NCI-H510A treated with DMSO at 0.1 percent for 48 hours (cell line): ENCODE results near the gene HPSE2.

Experiments
- DNase-seq: peaks from one replicate; lab custom pipeline; 2025; lab: John Stamatoyannopoulos, UW

Gene HPSE2

DNA sequence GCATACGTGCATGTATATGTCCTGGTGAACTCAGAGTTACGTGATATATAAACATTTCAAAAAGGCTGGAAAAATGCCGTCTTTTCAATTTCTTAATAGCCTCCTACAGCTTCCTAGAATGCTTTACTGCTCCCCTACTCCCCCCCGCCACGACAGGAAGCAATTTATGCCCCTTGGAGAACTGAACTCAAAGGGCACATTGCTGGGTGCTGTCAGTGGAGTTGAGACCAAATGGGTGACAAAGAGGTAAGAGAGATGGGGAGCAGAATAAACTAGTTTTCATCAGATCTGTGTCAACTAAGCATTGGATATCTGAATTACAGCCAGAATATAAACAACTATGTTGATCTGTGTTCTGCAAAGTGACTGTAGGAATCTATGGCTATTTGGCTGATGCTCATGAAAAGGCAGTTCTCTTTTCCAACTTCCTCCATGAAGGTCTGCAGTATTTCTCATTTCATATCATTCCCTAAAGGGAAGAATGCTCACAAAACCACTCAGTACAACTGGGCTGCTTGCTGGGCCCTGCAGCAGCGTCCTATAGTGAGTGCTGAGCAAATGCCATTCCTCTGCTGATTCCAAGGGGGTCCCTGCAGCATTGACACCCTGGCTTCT lies 617.6 kb downstream of the HPSE2 start:
- no peak for DNase-seq

DNA sequence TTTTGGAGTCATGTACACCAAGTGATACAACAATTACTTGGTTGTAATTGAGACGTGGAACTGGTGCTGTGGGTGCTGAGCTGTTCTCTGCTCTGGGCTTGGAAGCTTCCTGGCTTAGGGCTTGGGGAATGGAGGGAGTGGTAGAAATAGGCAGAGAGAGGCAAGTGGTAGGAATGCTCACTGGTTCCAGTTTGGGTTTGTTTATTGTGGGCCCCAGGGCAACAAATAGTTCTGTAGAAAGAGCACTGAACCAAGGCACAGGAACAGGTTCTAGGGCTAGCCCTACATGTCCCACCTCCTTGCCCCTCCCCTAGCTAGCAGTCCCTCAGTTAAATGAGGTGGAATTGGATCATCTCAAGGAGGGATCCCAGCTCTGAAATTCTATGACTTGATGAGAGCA lies 622.2 kb downstream of the HPSE2 start:
- DNase-seq = no peak

DNA sequence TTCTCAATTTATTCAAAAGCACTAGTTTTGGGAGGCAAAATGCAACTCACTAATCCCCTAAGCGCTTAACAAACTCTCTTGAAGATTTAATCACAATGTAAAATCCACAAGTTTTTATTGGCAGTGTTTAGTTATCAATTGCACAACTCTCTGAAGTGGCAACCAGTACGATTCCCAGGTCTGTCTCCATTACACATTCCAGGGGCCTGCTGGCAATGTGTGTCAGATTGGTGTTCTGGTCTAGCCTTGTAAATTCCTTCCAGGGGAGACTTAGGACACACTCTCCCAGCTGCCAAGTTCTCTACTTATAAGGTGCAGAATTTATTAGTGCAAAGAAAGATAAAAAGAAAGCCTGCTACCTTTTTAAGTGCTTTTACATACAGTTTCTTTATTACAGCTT lies 624.2 kb downstream of the HPSE2 start:
- DNase-seq = no peak

DNA sequence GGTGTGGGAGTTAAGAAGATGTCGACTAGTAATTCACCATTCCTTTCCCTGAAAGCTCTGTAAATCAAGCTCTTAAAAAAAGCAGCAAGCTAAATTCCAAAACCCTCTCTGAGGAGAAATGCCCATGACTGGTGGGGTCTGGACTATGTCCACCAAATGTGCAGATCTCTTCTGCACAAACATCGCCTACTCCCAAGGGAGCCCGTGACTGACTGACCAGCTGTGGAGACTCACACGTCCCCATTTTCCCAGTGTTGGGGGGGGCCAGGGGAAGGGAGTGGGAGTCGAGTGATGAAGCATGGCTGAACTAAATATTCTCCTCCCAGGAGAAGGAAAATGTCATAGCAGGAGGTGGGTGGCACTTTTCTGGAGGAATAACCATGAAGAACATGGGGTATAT lies 624.8 kb downstream of the HPSE2 start:
- no peak for DNase-seq

DNA sequence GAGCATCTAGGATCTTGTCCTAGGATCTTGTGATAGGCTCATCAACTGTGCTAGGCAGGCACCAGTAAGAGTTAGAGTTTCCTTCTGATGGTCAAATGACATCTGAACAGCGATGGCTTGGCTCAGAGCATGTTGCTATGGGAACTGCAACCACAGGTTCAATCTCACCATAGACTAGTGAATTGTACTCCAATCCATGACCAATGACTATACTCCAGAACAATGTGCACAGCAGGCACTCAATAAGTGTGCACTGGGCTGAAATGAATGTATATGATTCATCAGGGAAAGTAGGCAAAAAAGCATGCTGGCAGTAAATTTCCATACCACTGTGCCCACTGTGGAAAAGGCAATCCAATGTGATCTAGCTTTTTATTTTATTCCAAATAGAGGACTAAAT lies 625.4 kb downstream of the HPSE2 start:
- no peak for DNase-seq

DNA sequence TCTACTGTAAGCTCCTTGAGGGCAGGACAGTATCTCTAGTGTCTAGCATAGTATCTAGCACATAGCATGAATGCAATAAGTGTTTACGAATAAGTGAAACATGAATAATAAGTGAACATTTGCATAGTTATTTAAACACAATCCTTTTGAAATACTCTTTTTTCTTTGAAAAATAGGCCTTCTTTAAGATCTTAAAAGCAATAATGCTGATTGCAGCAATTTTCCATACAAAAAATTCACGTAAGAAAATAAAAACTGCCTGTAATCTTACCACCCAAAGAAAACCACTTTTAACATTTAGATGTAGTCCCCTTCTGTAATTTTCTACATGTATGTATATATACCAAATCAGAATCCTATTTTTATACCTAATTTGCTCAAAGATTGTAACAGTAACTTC lies 626.4 kb downstream of the HPSE2 start:
- DNase-seq = no peak

DNA sequence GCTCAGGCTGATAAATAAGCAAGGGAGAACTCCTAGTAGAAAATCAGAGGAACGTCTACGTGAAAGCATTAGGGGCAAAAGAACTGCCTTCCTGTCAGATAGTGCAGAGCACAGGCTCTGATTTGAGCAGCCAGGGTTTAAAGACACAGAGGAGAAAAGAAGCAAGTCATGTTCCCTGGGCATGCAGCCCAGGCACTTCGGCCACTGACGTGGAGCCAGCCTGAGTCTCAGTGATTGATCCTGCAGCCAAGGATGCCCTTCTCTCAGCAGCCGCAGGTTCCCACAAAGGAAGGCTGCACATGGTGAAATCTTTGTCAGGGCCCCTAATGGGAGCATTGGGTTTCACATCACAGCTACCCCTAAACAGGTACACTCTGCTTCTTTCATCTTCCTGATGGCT lies 627.2 kb downstream of the HPSE2 start:
- DNase-seq = no peak

DNA sequence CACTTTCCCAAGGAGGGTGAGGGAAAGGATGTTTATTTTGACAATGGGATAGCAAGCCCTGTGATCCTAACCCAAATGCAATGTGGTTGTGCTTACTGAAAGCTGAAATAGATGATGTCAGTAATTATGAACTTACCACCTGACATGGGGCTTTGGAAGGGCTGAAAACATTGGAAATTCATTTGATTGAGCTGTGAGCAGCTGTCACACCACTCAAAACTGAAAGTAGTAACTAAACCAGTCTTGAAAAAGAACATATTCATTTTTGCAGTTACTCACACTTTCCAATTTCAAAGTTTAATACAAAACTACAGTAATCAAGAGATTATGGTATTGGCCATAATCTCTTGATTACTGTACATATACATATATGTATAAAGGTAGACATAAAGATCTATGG lies 633.4 kb downstream of the HPSE2 start:
- DNase-seq = no peak

DNA sequence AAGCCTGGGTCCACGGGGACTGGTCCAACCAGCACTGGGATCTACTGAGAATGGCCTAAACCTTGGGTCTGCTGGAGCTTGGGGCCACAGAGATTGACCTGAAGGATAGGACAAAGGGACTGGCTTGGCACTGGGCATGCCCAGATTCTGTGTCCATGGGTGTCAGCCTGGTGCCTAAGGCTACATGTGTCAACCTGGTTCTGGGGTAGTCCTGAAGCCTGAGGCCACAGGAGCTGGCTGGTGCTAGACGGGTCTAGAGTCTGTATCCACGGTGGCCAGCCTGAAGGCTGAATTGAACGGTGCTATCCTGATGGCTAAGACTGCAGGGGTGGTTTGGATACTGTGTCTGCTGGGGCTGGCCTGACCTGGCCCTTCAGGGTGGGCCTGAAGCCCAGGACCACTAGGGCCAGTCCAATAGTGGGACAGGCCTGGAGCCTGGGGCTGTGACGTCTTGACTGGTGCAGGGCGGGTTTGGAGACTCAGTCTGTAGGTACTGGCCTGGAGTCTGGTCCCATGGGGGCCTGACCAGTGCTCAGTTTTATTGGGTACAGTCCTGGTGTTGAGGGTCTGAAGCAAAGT lies 636.5 kb downstream of the HPSE2 start:
- DNase-seq = no peak

DNA sequence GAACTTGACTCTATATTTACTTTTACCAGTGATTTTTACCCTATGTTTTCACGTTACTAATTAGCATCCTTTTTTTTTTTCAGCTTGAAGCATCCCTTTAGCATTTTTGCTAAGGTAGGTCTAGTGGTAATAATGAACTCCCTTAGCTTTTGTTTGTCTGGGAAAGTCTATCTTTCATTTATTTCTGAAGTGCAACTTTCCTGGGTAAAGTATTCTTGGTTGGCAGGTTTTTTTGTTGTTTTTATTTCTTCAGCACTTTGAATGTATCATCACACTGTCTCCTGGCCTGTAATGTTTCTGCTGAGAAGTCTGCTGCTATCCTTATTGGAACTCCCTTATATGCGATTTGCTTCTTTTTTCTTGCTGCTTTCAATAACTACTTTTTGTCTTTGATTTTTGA lies 639.2 kb downstream of the HPSE2 start:
- no peak for DNase-seq

DNA sequence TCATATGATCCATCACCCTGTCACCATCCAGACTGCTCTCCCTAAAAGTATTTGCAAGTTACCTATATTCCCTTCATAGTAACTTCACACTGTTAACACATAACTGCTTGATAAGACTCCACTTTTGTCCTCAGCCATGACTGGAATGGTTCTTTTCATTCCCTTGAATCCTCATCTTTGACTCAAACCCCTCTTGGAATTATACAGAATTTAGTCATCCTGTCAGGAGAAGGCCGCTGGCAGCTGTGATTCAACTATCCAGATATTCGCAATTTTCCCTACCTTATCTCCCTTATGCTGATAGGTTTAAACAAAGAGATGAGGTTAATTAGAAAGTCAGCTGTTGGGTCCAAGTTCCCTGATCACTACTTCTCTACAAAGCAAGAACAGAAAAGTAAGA lies 646.0 kb downstream of the HPSE2 start:
- DNase-seq = no peak

DNA sequence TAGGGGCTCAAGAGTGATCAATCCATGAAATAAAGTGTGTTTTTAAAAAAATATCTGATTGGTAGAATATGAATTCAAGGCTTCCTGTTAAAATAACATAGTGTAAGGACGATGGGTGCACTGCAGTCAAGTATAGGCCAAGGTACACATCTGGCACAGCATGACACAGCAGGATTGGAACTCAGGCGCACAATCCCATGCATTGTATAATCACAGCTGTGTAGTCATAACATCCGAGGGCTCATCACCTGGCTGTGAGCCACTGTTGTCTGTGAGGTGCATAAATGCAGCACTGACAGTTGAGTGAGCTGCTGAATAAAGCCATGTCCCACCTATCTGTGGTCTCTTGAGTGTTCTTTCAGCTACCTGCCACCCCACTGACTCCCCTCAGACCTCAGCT lies 646.6 kb downstream of the HPSE2 start:
- no peak for DNase-seq

DNA sequence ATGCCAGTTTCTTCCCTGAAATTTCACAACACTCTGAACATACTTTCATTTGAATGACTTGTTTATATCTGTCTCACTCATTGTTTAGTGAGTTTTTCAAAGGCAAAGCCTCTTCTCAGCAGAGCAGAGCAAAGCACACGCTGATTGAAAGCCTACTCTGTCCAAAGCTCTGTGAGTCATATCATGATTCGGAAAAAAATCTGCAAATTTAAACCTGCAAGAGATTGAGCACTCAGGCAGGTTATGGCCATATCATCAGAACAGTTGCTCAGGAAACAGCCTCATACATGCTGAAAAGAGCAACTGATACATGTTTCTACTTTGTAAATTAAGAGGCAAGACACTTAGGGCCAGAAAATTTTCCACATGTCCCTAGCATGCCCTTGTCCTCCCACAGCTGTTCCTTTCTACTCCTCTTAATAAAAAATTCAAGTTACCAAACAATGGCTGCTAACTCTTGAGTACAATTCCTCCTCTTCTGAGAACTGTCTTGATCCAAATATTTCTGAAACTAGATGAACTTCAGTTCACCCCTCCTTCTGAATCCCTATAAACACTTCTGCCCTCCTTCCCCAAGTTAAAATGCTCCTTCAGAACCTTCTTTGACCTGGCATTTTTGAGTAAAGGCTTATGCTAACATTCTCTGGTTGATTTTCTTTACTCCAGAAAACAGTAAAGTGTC lies 648.4 kb downstream of the HPSE2 start:
- DNase-seq = no peak

DNA sequence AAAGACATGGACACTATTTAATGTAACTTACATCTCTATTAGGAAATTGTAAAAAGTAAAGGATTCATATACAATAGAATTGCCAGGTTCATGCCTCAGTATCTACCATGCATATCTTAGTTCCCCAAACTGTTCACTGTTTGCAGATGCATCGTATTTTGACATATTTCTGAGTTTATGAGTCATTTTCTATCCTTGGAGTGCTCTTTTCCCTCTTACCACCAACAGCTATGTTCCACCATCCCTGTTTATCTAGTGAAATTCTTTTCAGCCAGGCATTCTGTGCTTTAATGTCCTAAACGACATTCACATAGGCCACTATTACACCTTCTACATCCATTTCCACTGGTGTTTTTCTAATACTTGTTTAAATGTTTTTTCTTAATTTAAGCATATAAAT lies 649.6 kb downstream of the HPSE2 start:
- DNase-seq = no peak

DNA sequence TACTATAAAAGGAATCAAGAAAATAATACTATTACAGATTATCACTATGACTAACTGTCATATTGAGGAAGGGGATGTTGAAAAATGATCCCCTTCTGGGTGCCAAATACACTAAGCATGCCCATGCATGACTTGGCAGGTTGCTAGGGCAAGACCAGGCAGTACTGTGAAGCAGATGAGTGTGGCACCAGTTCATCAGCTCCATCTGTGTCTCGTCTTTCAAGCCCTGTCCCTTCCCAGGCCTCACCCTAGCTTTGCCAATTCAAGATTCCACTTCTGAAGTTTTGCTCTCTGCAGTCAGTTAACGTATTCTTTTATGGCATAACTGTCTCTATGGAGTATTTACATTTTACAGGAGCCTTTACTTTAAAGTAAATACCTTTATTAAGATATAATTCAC lies 653.3 kb downstream of the HPSE2 start:
- DNase-seq = no peak

DNA sequence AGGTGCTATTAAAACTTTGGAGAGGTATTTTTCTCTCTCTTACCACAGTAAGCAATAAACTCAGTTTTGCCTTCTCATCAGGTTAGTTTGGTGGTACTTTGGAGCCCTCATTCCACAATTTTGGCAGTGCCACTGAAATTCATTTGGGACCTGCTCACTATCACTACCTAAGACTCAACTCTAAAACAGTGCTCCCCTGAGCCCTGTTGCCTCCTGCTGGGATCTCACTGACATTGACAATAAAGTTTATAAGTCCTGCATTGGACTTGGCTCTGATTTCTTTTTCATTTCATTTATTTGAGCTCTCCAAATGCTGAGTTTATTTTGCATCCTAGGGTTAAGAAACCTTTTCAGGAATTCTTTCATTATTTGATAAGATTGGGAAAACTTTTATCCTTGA lies 658.1 kb downstream of the HPSE2 start:
- DNase-seq = no peak

DNA sequence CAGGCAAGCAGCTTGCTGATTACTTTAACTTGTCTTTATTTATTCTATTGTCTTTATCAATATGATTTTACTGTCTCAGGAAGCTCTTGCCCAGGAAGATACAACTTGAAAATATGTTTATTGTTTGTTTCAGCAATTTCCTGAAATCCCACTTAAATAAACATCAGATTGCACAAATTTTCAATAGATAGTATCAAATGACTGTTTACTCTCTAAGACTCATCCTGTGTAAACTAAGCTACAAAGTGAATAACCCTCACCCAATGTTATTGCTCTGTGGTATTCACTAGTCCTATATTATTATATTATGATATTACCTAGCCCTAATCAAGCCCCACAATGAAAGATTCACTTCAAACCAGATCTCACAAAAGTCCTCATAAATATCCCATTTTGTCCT lies 658.5 kb downstream of the HPSE2 start:
- DNase-seq = no peak

DNA sequence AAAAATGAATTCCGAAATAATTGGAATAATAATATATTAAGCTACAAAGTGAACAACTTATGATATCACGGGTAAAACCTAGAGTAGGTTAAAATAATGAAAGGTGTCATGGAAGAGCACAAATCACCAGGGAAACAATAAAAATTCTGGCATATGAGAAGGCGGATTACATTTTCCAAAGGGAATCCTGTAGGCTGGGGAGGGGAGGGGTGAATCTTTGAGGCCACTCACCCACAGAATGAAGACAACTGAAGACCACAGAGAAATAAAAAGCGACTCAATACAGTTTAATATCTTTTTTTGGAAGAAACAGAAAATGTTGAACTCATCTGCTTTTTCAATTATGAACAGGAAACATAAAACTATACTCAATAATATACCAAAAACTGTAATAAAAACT lies 659.6 kb downstream of the HPSE2 start:
- DNase-seq = no peak

DNA sequence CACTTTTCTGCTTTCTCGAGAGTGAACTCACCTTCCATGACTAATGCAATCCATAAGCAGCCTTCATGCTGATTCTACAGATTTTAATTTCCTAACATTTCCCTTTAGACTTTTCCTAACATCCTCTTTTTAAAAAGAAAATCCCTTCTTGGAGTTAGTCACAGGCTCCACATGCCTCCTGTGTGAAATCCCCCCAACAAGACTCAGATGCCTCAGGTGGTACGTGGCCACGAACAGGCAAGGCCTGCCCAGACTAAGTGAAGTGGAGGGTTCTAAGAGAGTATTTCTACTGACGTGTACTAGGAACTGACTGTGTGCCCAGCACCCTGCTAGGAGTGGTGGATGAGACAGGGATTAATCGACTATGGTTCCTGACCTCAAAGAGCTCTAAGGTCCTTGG lies 663.1 kb downstream of the HPSE2 start:
- no peak for DNase-seq

DNA sequence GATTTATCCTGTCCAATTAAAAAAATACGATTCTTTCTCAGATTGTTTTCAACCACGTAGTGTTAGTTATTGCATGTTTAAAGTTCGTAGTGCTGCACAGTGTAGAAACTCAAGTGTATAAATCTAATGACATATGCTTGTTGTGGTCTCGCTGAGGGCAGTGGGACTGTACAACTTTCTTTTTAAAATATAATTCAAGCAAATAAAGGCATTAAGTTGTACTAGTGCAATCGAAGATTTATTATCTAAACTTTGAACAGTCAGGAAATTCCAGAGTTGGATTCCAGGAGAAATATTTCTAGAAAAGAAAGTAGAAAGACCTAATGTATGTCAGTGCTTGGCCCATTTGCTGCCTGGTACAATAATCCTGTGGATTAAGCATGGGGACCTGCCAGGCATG lies 664.8 kb downstream of the HPSE2 start:
- no peak for DNase-seq

DNA sequence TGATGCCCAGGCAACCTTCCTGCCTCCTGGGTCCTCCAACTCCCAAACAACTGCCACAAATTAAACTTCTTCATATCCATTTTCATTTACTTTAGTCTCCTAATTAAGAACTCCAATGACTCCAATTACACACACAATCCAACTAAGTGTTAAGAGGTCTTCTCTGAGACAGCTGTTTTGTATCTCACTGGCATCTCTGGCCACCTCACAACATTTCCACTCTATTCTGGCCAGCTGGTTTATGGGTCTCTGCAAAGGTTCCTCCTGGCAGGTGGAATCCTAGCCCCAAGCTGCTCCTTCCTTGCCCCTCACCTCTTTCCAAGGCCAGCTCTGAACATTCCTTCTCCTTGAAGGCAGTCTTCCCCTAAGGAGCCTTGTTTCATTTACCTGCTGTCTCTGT lies 665.8 kb downstream of the HPSE2 start:
- DNase-seq = no peak

DNA sequence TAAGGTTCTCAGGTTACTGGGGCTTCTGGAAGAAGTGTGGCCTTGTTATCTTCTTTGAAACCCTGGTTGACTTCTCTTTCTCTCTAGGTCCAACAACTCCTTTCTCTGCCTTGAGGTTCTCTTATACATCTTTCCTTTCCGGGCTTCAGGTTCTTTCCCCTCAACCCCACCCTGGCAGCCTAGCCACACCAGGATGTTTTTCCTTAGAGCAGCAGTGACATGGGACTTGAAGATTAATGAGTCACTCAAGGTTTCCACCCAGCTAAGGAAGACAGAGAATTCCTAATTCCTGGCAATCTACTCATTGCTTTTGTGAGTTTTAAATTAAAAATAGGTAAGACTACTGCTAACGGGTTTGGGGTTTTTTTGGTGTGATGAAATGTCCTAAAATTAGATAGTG lies 667.1 kb downstream of the HPSE2 start:
- no peak for DNase-seq

DNA sequence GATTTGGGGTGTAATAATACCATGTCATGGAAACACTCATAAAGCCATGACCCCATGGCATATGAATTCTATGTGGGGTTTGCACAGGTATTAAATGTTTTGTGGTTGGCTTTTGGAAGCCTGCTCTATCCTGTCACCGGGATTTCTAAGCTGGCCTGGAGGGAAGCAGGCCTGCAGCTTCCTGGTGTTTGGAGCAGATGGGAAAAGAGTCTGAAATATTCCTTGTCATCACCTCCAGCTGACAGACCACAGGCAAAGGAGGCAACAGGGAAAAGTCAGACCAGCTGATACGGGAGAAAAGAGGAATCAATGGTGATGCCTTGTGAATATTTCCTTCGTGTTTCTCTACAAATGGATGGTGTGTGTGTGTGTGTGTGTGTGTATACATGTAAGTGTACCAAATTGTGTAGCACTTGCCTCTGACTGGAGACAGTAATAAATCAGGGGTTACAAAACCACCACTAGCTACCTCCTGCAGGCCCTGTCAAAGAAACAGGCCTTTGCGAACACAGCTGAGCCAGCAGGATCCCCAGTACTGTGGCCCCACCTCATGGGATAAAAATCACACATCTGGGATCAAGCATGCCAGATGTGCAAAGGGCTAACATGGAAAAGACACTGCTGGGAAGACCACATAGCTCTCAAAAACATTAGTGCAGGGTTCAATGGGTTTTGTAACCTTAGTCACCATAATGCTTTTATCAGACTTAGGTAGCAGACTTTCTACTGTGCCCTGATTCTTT lies 668.1 kb downstream of the HPSE2 start:
- no peak for DNase-seq
